HepG2 (cell line): Measurements from ENCODE around the gene PGC. TPM values are rescaled to one million over a fixed set of nuclear protein-coding genes. Genes with fewer than 3 reads are reported as not detected.

Source experiments
- EED ChIP-seq: sonication (generic); formaldehyde crosslinking; IDR thresholded peaks from 2 replicates; pipeline ENCODE4 v1.5.0; 2020; ENCODE audit warnings: mild to moderate bottlenecking, missing genetic modification reagents
- GMEB2 ChIP-seq: IDR thresholded peaks from 2 replicates; pipeline ENCODE4 v1.6.1; 2016; ENCODE audit warnings: missing biosample characterization, missing genetic modification reagents, low read depth
- HNF1B ChIP-seq: sonication (generic); formaldehyde crosslinking; IDR thresholded peaks from 2 replicates; pipeline ENCODE4 v1.5.1; 2020; ENCODE audit warnings: mild to moderate bottlenecking, moderate library complexity, missing genetic modification reagents
- KDM5B ChIP-seq: sonication (generic); formaldehyde crosslinking; IDR thresholded peaks from 2 replicates; pipeline ENCODE4 v1.4.0; 2020; ENCODE audit warnings: missing genetic modification reagents, mild to moderate bottlenecking, borderline replicate concordance
- MTA1 ChIP-seq: sonication (generic); formaldehyde crosslinking; IDR thresholded peaks from 2 replicates; pipeline ENCODE4 v1.4.0; 2020; ENCODE audit warnings: missing genetic modification reagents, mild to moderate bottlenecking, borderline replicate concordance
- PCBP1 ChIP-seq: fragments of 200-400 bp; formaldehyde crosslinking; IDR thresholded peaks from 2 replicates; pipeline ENCODE4 v1.6.1; 2017; ENCODE audit warnings: mild to moderate bottlenecking, low read depth, low read length, borderline replicate concordance
- PHF5A ChIP-seq: IDR thresholded peaks from one replicate; pipeline ENCODE4 v1.6.1; 2018; ENCODE audit warnings: low read depth, missing genetic modification reagents; ENCODE audit not compliant: unreplicated experiment
- POGK ChIP-seq: sonication (generic); formaldehyde crosslinking; conservative IDR thresholded peaks from 2 replicates; pipeline ENCODE4 v1.8.0; 2022; ENCODE audit warnings: mild to moderate bottlenecking, moderate library complexity, missing genetic modification reagents
- SNAI1 ChIP-seq: sonication (generic); formaldehyde crosslinking; IDR thresholded peaks from 2 replicates; pipeline ENCODE4 v1.5.0; 2020; ENCODE audit warnings: mild to moderate bottlenecking, missing genetic modification reagents, borderline replicate concordance
- TBX2 ChIP-seq: sonication (generic); formaldehyde crosslinking; IDR thresholded peaks from 2 replicates; pipeline ENCODE4 v1.5.0; 2020; ENCODE audit warnings: missing genetic modification reagents, mild to moderate bottlenecking, borderline replicate concordance
- ZFP91 ChIP-seq: sonication (generic); formaldehyde crosslinking; IDR thresholded peaks from 2 replicates; pipeline ENCODE4 v1.9.0; 2022; ENCODE audit warnings: missing genetic modification reagents, mild to moderate bottlenecking, borderline replicate concordance
- ZNF225 ChIP-seq: sonication (generic); formaldehyde crosslinking; IDR thresholded peaks from 2 replicates; pipeline ENCODE4 v1.4.0; 2020; ENCODE audit warnings: mild to moderate bottlenecking, missing genetic modification reagents
- ZNF280B ChIP-seq: sonication (generic); formaldehyde crosslinking; IDR thresholded peaks from 2 replicates; pipeline ENCODE4 v1.5.0; 2020; ENCODE audit warnings: missing genetic modification reagents, mild to moderate bottlenecking, borderline replicate concordance
- ZNF350 ChIP-seq: sonication (generic); formaldehyde crosslinking; IDR thresholded peaks from 2 replicates; pipeline ENCODE4 v1.4.0; 2020; ENCODE audit warnings: mild to moderate bottlenecking, low read depth, missing genetic modification reagents, borderline replicate concordance
- ZNF451 ChIP-seq: sonication (generic); formaldehyde crosslinking; IDR thresholded peaks from 2 replicates; pipeline ENCODE4 v1.5.0; 2020; ENCODE audit warnings: mild to moderate bottlenecking, missing genetic modification reagents
- ZNF598 ChIP-seq: sonication (generic); formaldehyde crosslinking; IDR thresholded peaks from 2 replicates; pipeline ENCODE4 v1.5.1; 2020; ENCODE audit warnings: mild to moderate bottlenecking, missing genetic modification reagents, borderline replicate concordance
- ZNF652 ChIP-seq: IDR thresholded peaks from 2 replicates; pipeline ENCODE4 v1.6.1; 2016; ENCODE audit warnings: low read depth, borderline replicate concordance
- ZNF772 ChIP-seq: sonication (generic); formaldehyde crosslinking; IDR thresholded peaks from 2 replicates; pipeline ENCODE4 v1.5.0; 2020; ENCODE audit warnings: mild to moderate bottlenecking, missing genetic modification reagents
- polyA plus RNA-seq, 8 experiments: library from polyadenylated mRNA; depleted of rRNA in 3 of 8; stranded (reverse) in 7 of 8; unstranded in 1 of 8; fragments of >200 nt; fragmentation: Illumina TruSeq in 4 of 8; extraction: Trizol in 4 of 8; gene quantifications; 2 replicates each; pipeline versions ENCODE4 v1.2.1 to v1.2.3, GENCODE V29; 2011 to 2016; ENCODE audit warnings: low read depth in 4 of 8, missing spikeins in 1 of 8, mixed read lengths in 1 of 8; ENCODE audit not compliant: insufficient read depth in 1 of 8
- total RNA-seq, 5 experiments: library from RNA; depleted of rRNA; stranded (reverse); fragments of >200 nt; fragmentation: Illumina TruSeq; extraction: Trizol; gene quantifications; 2 replicates each; pipeline ENCODE4 v1.2.3, GENCODE V29; 2016; ENCODE audit warnings: low read depth in 1 of 5

The PGC gene
- total and polyA plus RNA-seq, 2 of the 13 experiments (the other 11 are each of a cell fraction or from before 2014, with no cell fraction given) = 426 to 502 TPM

- peak; percentile 55; the same call in 1 of the 2 replicates for TF ChIP-seq ZNF598 (CRISPR knock-in tag)
- TF ChIP-seq EED (CRISPR knock-in tag) = 0 out of 2 replicates have a peak, but pooled peaks have one; percentile 42
- TF ChIP-seq TBX2 (CRISPR knock-in tag) = peak; percentile 47
- TF ChIP-seq ZNF451 (CRISPR knock-in tag) = peak; percentile 51; the same call in 1 of the 2 replicates
- TF ChIP-seq PHF5A = no peak
- no peak for TF ChIP-seq MTA1 (CRISPR knock-in tag)
- TF ChIP-seq ZNF225 (CRISPR knock-in tag) = 0 out of 2 replicates have a peak, but pooled peaks have one; percentile 39
- 0 out of 2 replicates have a peak, but pooled peaks have one; percentile 51 for TF ChIP-seq ZNF350 (CRISPR knock-in tag)
- no peak for TF ChIP-seq GMEB2
- 0 out of 2 replicates have a peak, but pooled peaks have one; percentile 69 for TF ChIP-seq PCBP1
- TF ChIP-seq POGK (CRISPR knock-in tag) = peak; percentile 66; the same call in 1 of the 2 replicates
- peak; percentile 57; the same call in 1 of the 2 replicates for TF ChIP-seq KDM5B (CRISPR knock-in tag)
- no peak for TF ChIP-seq SNAI1 (CRISPR knock-in tag)
- no peak for TF ChIP-seq ZNF652 (CRISPR knock-in tag)
- TF ChIP-seq HNF1B (CRISPR knock-in tag) = peak; percentile 70; the same call in 1 of the 2 replicates
- peak; percentile 52; the same call in 1 of the 2 replicates for TF ChIP-seq ZNF772
- TF ChIP-seq ZNF280B (CRISPR knock-in tag) = peak; percentile 60; the same call in 1 of the 2 replicates
- peak; percentile 67; the same call in 1 of the 2 replicates for TF ChIP-seq ZFP91 (CRISPR knock-in tag)
These were observed 41.0 kb downstream of the PGC start (continued) for GRCh38 chr6:41705996-41706835.
